Measurements from ENCODE around the gene ATP1A2.

The ATP1A2 gene

DNA sequence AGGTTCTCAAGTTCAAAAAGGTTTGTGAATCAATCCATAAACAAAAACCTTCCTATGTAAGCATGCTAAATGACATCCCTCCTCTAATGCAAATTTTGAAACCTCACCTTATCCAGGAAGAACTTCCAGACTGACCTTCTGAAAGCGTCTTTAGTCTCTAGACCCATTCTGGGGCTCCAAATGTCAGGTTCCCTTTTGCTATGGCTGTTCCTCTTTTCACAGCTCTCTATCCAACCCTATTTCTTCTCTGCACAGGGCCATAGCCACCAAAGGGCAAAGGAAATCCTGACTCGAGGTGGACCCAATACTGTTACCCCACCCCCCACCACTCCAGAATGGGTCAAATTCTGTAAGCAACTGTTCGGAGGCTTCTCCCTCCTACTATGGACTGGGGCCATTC lies 39.2 kb downstream of the ATP1A2 start:
- DNase-seq = no peak

DNA sequence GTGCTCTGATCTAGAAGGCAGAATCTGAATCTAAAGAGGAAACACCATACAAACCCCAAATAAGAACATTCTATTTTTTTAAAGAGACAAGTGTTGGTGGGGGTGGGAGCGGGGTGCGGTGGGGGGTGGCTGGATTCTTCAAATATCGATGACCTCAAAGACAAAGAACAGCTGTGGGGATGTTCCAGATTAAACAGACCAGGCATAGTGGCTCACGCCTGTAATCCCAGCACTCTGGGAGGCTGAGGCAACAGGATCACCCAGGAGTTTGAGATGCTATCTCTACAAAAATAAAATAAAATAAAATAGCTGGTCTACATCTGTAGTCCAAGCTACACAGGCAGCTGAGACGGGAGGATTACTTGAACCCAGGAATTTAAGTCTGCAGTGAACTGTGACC lies 40.8 kb downstream of the ATP1A2 start:
- DNase-seq = no peak

DNA sequence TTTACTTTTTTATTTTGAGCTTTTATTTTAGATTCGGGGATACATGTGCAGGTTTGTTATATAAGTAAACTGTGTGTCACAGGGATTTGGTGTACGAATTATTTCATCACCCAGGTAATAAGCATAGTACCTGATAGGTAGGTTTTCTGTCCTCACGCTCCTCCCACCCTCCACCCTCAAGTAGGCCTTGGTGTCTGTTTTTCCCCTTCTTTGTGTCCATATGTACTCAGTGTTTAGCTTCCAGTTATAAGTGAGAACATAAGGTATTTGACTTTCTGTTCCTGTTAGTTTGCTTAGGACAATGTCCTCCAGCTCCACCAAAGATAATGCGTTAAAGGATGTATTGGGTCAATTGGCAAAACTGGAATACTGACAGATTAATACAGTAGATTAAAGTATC lies 41.6 kb downstream of the ATP1A2 start:
- no peak for DNase-seq

DNA sequence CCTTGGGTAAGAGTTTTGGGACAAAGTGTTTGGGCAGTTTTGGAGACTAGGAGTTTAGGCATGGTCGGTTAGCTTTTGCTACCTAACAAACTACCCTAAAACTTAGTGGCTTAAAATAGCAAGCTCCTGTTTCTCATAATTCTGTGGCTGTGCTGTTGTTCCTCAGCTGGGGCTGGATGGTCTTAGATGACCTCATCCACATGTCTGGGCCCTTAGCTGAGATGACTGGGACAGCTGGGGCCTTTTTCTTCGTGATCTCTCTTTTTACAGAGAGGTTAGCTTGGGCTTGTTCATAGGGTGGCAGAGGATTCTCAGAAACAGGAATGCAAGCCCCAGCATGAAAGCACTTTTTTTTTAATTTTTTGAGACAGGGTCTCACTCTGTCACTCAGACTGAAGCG lies 42.5 kb downstream of the ATP1A2 start:
- DNase-seq = no peak

DNA sequence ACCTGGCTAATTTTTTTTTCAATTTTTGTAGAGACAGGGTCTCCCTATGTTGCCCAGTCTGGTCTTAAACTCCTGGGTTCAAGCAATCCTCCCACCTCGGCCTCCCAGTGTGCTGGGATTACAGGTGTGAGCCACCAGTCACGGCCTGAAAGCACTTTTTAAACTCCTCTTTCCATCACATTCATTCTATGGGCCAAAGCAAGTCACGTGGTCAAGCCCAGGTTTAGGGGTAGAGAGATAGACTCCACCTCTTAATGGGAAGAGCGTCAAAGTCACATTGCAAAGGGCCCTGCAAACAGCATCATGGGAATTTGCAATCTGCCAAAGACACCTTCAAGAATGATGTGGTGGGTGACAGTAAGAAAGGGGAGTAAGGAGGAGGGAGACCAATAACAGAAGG lies 43.0 kb downstream of the ATP1A2 start:
- no peak for DNase-seq

DNA sequence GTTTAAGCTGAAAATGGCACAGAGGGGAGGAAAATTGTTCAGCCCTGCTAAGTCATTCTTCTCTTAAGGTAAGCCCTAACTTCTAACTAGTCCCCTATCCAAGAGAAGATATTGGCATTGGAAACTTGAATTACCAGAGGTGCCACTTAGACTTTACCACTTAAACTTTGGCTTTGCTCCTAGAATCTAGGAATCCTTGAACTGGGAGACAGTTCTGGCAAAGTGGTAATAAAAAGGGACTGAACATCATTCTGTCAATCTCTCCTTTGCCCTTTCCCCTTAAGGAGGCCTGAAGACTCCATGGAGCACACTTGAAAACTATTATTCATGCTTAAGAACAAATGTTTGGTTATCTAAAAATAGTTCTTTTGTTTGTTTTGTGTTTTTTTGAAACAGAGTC lies 44.3 kb downstream of the ATP1A2 start:
- no peak for DNase-seq

DNA sequence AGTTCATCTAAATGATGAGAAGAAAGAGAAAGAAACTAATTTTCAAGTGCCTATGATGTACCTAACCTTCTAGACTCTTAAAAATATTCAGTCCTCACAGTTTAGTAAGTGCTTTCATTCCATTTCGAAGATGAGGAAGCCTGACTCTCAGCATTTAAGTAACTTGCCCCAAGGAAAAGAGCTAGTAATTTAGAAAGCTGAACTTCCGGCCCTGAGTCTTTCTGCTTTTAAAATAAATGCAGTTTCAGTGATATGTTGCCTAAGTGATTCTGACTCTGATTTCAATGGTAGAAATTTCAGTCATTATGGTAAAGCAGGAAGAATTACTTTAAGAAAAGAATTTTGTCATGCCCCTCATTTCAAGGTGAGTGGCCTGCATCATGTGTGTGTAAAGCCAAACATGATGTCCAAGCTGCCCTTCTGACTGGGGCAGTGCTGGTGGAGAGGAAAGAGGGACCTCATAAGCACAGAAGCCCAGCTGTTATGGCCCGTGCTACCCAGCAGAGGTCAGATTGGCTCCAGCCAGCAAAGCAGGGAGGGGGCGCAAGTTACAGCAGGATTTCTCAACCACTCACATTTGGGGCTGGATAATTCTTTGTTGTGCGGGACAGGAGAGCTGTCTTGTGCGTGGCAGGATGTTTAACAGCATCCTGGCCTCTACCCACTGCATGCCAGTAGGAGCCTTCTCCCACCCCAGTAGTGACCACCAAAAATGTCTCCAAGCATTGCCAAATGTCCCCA lies 46.6 kb downstream of the ATP1A2 start:
- no peak for DNase-seq

DNA sequence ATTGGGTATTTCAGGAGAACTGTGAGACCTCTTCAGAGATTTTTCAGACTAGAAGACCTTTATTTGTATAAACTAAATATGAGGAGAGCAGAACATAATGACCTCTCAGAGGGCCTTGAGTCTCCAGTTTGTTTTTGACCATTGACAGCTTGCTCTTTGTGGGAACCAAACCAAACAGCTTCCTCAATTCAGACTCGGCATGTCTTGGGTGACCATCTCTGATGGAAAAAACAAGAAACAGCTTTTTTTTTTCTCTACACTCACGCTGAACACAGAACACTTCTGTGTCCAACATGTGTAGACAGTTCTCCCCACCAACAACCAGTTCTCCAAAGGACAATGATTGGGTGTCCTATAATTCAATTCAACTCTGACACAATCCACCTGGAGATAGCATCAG lies 47.4 kb downstream of the ATP1A2 start:
- DNase-seq = no peak

DNA sequence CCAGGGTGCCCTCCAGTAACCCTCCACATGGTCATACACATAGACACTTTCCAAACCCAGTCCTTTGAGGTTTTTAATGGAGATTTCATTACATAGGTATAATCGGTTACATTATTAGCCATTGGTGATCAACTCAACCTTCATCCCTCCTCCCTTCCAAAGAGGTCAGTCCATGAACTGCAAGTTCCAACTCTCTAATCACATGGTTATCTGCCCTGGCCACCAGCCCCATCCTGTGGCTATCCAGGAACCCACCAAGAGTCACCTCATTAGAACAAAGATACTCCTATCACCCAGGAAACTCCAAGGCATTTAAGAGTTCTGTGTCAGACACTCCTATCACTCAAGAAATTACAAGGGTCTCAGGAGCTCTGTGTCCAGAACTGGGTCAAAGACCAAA lies 48.1 kb downstream of the ATP1A2 start:
- no peak for DNase-seq

DNA sequence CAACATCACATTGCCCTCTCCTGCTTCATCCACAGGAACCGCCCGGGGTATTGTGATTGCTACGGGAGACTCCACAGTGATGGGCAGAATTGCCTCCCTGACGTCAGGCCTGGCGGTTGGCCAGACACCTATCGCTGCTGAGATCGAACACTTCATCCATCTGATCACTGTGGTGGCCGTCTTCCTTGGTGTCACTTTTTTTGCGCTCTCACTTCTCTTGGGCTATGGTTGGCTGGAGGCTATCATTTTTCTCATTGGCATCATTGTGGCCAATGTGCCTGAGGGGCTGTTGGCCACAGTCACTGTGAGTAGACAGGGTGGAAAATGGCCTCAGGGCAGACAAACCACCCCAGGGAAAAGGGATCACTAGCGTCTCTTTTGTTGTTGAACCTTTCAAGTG lies 48.6 kb downstream of the ATP1A2 start:
- DNase-seq = no peak

DNA sequence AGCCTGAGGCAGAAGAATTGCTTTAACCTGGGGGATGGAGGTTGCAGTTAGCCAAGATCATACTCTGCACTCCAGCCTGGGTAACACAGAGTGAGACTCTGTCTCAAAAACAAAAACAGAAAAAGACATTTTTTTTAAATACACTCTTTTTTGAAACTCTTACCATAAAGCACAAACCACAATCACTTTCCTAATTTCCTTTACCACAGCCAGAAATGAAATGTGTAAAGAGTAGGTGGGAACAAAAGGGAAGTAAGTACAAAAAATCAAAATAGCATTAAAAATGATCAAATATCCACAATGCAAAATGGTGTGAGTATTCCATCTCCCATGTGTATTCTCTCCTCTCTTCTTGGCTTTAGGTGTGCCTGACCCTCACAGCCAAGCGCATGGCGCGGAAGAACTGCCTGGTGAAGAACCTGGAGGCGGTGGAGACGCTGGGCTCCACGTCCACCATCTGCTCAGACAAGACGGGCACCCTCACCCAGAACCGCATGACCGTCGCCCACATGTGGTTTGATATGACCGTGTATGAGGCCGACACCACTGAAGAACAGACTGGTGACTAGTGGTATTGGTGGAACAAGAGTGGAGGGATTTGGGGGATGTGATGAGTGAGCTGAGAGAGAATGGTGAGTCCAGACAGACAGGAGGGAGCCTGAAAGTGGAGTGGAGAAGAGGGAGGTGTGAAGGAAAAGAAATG lies 50.8 kb downstream of the ATP1A2 start:
- DNase-seq = no peak

DNA sequence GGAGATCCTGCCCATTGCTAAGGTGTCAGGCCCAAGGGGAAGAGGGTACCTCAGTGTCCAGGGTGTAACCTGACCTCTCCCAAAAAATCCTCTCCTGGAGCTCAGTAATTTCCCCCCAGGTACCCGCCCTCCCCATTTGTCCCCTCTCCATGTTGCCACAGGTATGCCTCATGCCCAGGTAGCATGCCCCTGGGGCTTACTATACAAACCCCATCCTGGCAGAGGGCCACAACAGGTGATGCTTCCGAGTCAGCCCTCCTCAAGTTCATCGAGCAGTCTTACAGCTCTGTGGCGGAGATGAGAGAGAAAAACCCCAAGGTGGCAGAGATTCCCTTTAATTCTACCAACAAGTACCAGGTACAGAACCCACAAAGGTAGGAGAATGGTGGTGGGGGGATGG lies 51.5 kb downstream of the ATP1A2 start:
- no peak for DNase-seq

DNA sequence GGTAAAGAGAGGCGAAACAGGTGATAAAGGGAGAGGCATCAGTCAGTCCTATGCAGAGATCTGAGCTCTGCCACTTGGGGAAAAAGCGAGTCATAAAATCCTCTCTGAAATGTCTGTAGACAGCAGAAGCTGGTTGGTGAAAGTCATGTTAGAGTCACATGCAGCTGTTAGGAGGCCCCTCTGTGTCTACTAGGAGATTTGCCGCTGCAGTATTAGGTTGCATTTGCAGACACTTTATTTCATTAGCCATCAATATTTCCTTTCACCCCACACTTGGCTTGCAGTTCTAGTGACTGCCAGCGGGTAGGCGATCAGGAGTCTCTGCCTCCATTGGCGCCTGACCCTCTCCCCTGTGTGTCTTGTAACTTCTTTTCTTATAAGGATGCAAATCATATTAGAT lies 52.0 kb downstream of the ATP1A2 start:
- DNase-seq = no peak

DNA sequence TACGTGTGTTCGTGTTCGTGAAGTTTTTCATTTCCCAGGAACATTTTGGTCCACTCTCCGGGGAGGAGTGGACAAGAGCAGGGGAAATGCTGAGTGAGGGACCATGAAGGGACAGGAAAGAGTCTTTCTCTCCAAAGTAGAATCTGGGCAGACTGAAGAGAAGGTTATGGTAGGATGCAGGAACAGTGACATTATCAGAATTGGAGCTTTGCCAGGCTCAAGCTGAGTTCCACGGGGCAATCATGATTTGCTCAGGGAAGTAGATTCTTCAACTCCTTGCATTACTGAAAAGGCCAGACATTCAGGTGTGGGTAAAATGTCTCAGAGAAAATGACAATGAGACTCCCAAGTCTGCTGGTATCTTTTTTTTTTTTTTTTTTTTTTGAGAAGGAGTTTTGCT lies 52.5 kb downstream of the ATP1A2 start:
- no peak for DNase-seq

DNA sequence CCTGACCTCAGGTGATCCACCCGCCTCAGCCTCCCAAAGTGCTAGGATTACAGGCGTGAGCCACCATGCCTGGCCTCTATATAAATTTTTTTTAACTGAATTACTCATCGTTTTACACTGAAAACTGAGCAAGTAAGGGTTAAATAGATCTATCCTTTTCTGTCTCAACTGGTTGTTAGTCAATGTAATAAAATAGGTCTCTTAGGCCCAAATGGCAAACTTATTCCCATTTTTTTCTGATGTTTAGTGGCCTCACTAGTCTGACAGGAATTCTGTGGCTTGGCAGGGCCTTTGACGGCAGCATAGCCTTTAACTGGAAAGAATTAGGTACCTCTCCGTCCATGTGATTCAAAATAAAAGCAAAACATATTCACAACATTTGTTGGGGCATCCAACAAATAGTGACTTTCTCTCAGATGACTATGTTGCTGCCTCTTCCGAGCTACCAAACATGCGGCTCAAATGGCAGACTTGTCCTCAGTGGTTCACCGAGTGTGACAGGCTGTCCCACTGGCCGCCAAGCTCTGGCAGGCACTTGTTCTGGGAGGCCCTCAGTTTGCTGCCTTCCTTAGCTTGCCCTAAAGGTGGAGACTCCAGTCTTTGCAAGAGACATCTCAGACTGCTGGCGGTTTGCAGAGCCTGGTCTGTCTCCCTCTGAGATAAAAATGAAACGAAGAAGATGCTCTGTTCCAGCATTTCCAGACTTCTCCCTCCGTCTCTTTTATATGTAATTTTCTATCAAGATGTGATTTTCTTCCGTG lies 53.2 kb downstream of the ATP1A2 start:
- DNase-seq = no peak

DNA sequence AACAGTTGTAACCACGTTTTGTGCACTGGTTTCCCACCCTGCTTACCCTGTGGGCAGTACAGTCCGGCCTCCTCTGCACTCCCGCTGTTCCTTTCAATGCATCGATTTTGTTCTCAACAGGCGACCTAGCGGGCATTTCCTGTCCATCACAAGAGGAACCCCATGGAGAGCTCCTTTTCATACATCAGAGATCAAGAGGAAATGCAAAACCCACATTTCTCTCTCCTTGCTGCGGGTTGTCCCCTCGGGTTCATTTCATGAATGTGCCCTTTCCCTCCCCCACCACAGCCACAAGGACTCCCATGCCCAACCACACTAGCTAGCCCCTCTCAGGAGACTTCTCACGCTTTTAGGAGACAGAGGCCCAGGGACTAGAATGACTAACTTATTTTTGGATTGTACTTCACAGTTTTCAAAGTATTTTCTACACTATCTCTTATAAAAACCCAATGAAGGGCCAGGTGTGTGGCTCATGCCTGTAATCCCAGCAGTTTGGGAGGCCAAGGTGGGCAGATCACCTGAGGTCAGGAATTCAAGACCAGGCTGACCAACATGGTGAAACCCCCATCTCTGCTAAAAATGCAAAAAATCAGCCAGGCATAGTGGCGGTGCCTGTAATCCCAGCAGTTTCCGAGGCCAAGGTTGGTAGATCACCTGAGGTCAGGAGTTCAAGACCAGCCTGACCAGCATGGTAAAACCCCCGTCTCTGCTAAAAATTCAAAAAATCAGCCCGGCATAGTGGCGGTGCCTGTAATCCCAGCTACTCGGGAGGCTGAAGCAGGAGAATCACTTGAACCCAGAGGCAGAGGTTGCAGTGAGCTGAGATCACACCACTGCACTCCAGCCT lies 54.2 kb downstream of the ATP1A2 start:
- DNase-seq = no peak

DNA sequence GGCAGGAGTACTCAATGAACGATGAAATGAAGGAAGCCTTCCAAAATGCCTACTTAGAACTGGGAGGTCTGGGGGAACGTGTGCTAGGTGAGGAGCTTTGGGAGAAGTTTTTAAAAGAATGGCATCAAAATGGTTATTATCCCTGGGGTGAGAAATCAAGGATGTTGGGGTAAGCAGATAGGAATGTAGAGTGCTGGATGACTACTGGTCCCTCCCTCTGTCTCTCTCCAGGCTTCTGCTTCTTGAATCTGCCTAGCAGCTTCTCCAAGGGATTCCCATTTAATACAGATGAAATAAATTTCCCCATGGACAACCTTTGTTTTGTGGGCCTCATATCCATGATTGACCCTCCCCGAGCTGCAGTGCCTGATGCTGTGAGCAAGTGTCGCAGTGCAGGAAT lies 55.8 kb downstream of the ATP1A2 start:
- DNase-seq = no peak

DNA sequence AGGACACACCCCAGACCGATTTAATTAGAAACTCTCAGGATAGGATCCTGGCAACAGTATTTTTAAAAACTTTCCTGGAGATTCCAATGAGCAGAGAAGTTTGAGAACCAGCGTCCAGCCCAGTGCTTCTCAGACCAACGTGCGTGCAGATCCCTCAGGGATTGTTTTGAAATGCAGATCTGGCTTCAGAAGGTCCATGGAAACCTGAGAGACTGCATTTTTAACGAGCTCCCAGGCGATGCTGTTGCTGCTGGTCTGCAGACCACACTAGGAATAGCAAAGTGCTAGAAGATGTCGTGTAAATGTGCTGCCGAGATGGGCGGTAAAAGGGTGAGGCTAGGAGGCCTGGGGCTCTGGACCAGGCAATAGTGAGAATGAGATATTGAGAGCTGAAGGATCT lies 56.4 kb downstream of the ATP1A2 start:
- DNase-seq = no peak

DNA sequence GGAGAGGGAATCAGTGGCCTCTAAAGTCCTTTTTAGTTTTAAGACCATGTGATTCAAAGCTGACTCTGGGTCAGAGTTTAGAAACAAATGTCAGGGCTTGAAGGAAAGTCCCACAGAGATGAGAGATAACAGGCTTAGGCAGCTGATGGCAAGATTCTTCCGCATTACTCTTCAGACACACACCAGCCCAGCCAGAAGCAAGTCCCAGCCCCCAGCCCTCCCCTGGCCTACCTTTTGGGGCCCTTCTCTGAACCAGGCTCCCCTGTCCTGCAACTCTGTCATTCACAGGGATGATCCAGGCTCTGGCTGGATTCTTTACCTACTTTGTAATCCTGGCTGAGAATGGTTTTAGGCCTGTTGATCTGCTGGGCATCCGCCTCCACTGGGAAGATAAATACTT lies 61.7 kb downstream of the ATP1A2 start:
- no peak for DNase-seq

DNA sequence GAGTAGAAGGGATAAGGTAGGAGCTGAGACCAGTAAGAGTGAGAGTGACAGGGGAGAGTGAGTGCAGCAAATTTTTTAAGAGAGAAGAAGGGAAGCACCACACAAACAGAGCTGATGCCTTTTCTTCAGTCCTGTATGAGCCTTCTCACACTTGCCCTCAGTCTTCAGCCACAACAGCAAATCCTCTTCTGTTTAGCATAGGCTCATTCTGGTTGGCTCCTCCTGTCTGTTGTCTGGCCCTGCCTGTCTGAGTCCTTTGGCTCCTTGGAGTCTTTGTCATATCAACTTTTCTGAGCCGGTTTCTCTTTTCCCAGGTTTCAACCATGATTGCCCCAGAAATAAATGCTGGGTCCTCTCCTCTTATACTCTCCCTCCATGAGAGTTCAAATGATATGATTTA lies 62.1 kb downstream of the ATP1A2 start:
- no peak for DNase-seq

DNA sequence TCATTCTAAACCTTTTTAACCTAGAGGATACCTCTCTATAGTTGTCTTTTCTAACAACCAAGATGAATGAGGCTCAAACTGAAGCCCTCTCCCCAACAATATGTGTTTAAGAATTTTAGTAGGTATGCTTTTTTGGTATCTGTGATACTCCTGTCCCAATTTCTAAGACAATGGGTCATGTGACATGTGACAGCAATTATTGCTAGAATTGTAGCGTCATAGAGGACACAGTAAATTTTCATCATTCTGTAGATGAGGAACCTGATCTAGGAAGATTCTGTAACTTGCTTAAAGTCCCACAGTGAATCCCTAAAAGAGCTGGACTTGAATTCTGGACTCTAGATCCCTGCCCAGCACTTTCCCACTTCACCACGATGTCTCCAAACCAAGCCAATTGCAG lies 63.2 kb downstream of the ATP1A2 start:
- DNase-seq = no peak

DNA sequence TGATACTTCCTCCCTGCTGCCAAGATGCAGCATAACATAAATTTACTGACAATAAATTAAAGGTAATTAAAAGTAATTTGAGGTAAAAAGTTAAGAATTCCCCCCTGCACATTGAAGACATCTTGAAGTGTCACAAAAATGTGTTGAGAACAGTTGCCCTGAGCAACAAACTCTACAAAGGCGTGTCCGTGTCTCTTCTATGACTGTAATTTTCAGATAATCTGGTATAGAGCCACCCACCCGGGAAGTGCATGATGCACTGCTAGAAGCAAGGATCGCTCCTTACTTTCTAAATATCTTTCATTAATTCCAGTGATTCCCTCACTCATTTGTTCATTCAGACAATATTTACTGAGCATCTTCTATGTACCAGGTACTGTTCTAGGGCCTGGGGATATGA lies 63.8 kb downstream of the ATP1A2 start:
- DNase-seq = no peak

DNA sequence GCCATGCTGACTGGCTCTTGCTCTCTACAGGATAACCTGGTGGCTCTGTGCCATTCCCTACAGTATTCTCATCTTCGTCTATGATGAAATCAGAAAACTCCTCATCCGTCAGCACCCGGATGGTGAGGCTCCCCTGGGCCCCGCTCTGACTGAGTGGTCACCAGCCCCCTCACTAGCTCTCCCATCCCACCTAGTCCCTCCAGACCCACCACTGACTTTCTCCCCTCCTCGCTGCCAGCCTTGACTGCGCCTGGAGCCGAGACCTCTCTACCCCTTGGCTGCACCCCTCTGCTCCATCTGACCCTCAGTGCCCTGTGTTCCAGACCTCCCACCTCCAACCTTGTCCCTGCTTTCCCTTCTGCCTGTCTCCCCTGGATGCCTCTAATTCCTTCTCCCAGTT lies 70.7 kb downstream of the ATP1A2 start:
- no peak for DNase-seq
